ENCODE data around the gene KCND2.

KCND2 gene

DNA sequence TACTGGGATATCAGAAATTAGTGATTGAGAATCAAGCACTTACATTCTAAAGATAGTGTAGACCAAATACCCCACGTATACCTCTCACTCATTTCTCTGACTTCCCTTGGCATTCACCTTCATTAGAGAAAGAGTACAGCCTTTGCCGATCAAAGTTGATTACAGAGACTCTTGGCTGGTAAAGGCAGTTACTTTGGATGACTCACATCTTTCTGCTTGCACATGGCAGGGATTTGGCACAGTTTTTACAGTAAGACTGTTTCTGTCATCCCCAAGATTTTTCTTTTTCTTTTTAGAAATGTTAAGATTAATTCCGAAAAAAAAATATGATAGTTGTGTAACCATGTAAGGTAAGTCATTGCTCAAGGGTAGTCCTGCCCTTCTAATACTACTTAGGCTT lies 442.0 kb downstream of the KCND2 start:
- no peak for DNase-seq

GRCh38 chr7:120716307-120716706 lies 443.3 kb downstream of the KCND2 start:
- DNase-seq, result no peak

- no peak for DNase-seq
Observed at GRCh38 chr7:120717166-120717565, 444.2 kb downstream of the KCND2 start.

DNA sequence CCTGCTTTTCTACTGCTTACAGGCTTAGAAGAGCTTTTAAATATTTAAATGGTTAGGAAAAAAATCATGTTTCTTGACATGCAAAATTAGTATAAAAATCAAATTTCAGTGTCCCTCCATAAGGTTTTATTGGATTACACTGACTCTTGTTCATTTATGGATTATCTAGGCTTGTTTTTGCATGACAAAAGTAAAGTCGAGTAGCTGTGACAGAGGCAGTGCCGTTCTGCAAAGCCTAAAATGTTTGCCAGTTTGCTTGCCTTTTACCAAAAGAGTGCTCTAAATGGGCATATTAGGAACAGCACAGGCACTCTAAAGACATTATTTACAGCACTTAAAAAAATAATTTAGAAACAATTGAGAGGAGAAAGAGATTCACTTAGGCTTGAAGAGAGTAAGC lies 445.4 kb downstream of the KCND2 start:
- DNase-seq, result no peak

DNA sequence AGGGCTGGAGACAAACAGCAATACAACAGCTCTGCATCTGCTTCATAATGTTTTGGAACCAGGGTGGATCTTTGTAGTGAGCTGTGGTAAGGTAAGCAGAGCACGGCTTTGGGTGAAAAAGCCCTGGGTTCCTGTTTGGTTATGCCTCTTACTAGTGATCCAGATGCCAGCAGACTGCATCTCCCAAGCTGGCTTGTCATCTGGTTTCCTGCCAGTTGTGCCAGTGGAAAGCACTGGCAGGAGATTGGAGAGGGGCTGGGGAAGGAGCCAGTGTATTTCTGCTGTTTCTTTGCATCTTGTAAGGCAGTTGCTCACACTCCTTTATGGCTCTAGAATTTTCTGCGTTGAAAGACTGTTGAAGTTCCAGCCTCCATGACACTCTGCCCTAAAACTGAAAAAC lies 447.3 kb downstream of the KCND2 start:
- no peak for DNase-seq

- DNase-seq, result no peak
Observed at GRCh38 chr7:120723465-120724385, 450.8 kb downstream of the KCND2 start.

GRCh38 chr7:120724448-120724847 lies 451.5 kb downstream of the KCND2 start:
- DNase-seq, result no peak

- DNase-seq, result no peak
Observed at GRCh38 chr7:120724955-120725354, 452.0 kb downstream of the KCND2 start.

DNA sequence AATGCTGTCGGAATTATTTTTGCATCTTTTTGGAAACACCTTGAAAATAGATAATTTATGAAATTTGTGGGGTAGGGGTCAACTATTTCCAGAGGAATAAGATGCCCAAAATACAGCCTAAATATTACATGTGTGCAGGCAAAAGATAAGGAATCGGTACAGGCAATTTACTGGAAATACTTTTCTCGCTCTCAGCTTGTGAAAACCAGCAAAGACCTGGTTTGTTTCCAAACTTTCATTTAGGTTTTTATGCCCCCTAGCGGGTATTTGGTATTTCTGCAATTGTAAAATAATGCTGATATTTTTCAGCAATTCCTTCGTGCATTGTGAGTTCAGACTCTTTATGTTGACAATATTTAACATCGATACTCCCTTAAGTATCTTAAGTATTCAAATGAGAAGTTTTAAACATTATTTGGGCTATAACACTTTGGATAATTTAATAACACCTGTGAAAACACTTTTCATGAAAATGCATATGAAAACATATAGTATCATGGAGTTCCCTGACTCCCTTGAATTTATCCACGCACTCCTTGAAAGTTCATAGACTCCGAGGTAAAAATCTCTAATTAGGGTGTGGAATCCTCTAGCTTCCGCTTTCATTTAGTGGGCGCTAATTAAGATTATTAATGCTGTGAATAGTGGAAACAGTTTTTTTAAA lies 452.5 kb downstream of the KCND2 start:
- DNase-seq, result no peak

- no peak for DNase-seq
Observed at GRCh38 chr7:120729245-120729644, 456.3 kb downstream of the KCND2 start.

DNA sequence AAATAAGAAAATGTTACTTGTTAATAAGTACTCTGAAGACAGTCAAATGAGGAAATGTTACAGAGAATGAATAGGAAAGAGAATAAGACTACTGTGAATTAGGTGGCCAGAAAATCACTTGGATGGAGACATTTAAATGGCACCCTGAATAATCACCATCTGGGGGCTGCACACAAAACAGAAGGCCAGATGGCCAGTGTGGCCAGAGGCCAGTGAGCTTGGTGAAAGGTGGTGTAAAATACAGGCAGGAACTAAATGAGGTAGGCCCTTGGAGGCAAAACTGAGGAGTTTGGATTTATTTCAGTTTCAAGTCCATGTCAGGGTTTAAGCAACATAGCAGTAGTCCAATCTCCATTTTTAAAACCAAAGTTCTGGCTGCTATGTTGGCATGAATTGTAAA lies 458.3 kb downstream of the KCND2 start:
- no peak for DNase-seq

DNA sequence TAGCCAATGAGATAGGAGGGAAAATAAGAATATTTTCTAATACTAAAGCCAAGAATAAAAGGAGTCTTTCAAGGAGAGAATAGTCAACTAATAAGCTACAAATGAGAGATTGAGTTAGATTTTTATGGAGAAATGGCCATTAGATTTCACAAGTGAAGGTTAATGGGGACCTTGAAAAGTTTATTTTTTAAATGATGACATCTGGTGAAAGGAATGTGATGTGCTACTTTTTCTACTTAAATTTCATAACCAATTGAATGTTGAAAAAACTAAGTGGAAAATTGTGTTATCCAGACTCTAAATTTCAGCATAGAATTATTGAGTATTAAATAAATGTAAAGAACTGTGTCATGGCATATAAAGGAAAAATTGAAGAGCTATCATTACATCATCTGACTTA lies 459.3 kb downstream of the KCND2 start:
- no peak for DNase-seq

GRCh38 chr7:120733143-120733542 lies 460.2 kb downstream of the KCND2 start:
- DNase-seq, result no peak

GRCh38 chr7:120733835-120734234 lies 460.9 kb downstream of the KCND2 start:
- no peak for DNase-seq

DNA sequence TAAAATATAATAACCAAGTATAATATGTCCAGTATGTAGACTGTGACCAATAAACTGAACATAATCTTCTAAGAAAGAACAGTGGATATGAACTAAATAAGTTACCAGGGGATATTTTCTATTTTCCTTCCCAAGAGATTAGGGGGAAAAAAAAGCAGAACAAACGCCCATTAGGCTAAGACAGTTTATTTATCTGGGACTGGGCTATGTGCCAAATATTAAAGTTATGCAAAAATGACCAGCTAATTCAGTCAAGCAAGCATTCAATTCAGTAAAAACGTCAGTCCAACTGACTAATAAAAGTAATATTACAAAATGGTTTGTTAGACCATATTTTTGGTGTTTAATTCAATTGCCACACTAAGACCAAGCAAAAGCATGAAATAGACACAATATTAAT lies 462.8 kb downstream of the KCND2 start:
- DNase-seq, result no peak

DNA sequence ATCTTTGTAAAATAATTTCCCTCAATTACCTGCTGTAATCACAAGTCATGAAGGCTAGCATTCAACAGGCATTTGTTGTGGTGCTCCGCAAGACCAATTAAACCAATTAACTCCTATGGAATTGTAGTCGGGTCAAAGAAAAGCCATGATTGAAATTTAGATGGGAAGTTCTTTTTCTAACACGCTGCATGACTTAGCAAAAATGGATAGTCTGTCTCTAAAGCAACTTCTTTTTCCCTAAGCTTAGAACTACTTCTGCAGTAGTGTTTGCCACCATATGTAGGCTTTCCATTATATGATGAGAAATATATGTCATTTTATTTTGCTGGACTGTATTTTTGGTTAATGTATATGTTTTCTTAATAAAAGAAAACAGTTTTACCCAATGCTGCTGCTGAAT lies 465.8 kb downstream of the KCND2 start:
- DNase-seq, result no peak

- no peak for DNase-seq
Observed at GRCh38 chr7:120740348-120740747, 467.4 kb downstream of the KCND2 start.

DNA sequence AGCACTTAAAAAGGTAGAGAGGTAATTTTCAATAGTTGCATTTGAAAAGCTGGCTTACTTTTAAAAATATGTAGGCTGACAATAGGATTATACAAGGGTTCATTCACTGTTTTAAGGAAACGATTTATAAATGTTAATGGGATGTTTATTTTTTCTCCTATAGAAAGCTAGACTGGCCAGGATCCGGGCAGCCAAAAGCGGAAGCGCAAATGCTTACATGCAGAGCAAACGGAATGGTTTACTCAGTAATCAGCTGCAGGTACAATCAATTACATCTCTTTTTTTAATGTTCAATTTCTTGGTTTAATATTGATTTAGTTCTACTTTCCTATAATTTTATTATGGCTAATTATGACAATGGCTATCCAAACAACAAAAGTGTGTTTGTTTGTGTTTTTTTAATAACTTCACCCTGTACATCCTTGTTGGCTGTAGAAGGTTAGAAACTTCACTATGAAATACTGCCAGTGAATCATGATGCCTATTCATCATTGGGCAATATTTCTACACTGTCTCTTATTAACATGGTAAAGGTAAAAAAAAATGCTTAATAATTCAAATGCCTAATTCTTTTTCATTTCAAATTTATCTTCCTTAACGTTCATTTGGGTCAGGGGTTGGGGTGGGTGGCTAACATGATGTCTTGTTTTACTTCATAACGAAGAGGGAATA lies 468.5 kb downstream of the KCND2 start:
- DNase-seq, result no peak

DNA sequence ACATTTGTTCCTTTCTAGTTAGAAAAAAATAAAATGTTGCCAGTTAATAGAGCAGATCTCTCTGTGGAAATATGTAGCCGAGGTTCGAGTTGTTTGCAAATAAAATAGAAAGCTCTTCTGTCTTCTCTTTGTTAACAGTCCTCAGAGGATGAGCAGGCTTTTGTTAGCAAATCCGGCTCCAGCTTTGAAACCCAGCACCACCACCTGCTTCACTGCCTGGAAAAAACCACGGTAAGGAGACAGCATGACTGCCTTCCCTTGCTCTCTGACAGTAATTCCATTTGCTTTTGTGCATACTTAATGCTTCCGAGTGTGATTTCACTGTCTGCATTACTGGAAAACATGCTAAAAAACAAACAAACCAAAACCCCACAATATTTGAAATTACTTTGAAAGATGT lies 469.4 kb downstream of the KCND2 start:
- no peak for DNase-seq

- no peak for DNase-seq
Observed at GRCh38 chr7:120743128-120743527, 470.2 kb downstream of the KCND2 start.

DNA sequence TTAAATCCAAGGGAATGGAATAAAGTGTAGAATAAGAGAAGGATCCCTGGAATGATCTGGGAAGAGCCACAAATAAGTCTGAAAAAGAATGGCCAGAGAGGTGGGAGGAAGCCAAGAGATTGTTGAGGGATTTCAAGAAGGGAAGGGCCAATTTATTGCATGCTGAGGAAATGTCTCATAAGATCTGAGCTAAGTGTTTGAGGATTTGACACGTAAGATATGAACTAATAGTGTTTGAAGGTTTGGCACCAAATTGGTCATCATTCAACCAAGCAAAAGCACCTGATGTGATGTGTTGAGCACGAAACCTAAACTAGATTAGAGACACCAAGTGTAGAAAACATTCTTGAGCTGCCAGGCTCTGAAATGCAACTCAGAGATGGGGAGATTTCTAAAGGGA lies 487.1 kb downstream of the KCND2 start:
- DNase-seq, result no peak

DNA sequence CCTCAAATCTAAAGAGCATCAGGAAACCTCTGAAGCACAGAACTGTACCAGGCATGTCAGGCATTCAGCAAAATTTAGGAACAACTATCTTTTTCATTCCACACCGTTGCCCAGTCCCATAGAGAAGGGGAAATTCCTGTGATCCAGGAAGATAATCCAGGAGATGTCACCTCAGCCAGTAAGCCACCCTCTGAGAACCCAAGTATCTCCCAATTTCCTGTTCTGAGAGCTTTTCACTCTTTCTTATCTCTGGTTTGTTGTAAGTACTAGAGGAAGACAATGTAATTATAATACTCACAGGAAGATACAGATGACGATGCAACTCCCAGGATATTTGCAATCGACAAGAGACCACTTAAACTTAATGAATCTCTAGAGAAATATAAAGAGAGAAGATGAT lies 487.9 kb downstream of the KCND2 start:
- DNase-seq, result no peak

DNA sequence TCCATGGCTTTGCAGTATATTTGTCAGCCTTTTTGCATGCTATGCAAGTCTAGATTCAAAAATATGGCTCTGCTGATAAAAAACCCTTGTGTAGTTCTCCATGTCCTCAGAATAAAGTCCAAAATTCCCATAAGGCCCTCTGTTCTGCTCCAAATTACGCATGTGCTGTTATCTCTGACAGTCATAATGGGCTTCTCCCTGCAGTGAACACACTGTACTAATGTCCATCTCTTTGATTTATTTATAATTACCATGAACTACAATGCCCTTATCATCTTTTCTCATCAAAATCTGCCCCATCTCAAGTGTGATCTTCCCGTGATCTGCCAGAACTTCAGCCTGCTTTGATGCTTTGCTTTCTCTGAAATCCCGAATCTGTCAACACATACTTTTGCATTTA lies 497.2 kb downstream of the KCND2 start:
- DNase-seq, result no peak

DNA sequence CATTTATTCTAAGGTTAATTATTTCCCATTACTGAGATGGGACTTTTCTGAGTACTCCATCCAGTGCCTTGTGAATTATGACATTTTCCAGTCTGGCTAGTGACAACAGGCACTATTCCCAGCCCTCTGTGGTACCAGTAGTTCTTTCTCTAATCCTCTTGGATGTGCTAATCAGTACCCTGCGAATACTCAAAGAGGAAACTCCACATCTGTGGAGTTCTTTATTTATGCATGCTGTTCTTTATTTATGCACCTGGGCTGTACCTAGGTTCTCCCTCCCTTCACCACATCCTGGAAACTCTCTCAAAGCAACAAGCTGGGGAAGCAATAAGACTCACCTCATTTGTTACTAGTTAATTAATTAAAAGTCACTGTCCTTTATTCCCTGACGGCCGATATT lies 501.5 kb downstream of the KCND2 start:
- no peak for DNase-seq

Data from activated CD4-positive, CD25-positive, alpha-beta regulatory T cell treated with anti-CD3 and anti-CD28 coated beads, Interleukin-2, amount 50 U/mL, for 72 hours (primary cell).